GM12878 (cell line): ENCODE data around the gene SPHK1. TPM values are rescaled to one million over a fixed set of nuclear protein-coding genes. Genes with fewer than 3 reads are reported as not detected.

Experiments
- ATAC-seq: fragments of 200-7000 bp; cut with Tn5 transposase; 3 replicates; pipeline ENCODE4 v1.9.1; 2020; ENCODE audit warnings: mild to moderate bottlenecking, moderate library complexity
- BruUV-seq: library from RNA; stranded (reverse); fragments of 400-500 nt; replicated peaks from 2 replicates; lab custom pipeline; 2021; lab: Mats Ljungman, UMichigan
- CTCF ChIA-PET: fragments of 300-600 bp; sonication (Branson Sonifier 250); formaldehyde crosslinking; extraction: SDS; loops from one replicate; lab custom pipeline; 2021; ENCODE audit warnings: inconsistent platforms; lab: Yijun Ruan, JAX
- POLR2A ChIA-PET: fragments of 350-600 bp; formaldehyde crosslinking; extraction: SDS; loops from one replicate; lab custom pipeline; 2021; ENCODE audit warnings: inconsistent platforms; lab: Charles Lee
- RAD21 ChIA-PET: fragments of 300-600 bp; sonication (Branson Sonifier 250); formaldehyde crosslinking; loops from one replicate; lab custom pipeline; 2023; ENCODE audit warnings: antibody characterized with exemption; ENCODE audit not compliant: unreplicated experiment; lab: Charles Lee
- SMC1A ChIA-PET: fragments of 300-600 bp; sonication (Branson Sonifier 250); formaldehyde crosslinking; loops from one replicate; lab custom pipeline; 2023; ENCODE audit not compliant: unreplicated experiment, uncharacterized antibody; lab: Charles Lee
- DNase-seq: peaks from one replicate; pipeline ENCODE4 v3.0.0-alpha.2; 2011; ENCODE audit warnings: low read depth, low spot score
- FAIRE-seq: peaks from 3 replicates; lab custom pipeline; 2011; peaks lifted over from hg19 to GRCh38; lab: Jason Lieb, UNC
- H2AFZ ChIP-seq: 2 replicates; pipeline ENCODE4 v1.6.0; 2011; ENCODE audit warnings: low read depth, low read length, control low read depth; ENCODE audit not compliant: control insufficient read depth
- H3K27ac ChIP-seq: 2 replicates; pipeline ENCODE4 v1.5.1; 2011; ENCODE audit warnings: control low read depth; ENCODE audit not compliant: control insufficient read depth, insufficient read depth
- H3K27me3 ChIP-seq, 2 experiments: replicated peaks in 1 of 2; 2 replicates each; pipeline versions ENCODE4 v1.6.0 to v1.6.1; 2011; ENCODE audit warnings: low read length in 1 of 2; ENCODE audit not compliant: control insufficient read depth in 2 of 2, insufficient read depth in 2 of 2
- H3K36me3 ChIP-seq, 2 experiments: 2 replicates each; pipeline ENCODE4 v1.5.1; 2011; ENCODE audit warnings: low read length in 1 of 2; ENCODE audit not compliant: control insufficient read depth in 2 of 2, insufficient read depth in 2 of 2
- H3K4me1 ChIP-seq: 2 replicates; pipeline ENCODE4 v1.6.1; 2011; ENCODE audit warnings: mild to moderate bottlenecking, low read length, moderate library complexity, mixed read lengths; ENCODE audit not compliant: control insufficient read depth, insufficient read depth
- H3K4me2 ChIP-seq: 2 replicates; pipeline ENCODE4 v1.6.0; 2011; ENCODE audit warnings: control low read depth; ENCODE audit not compliant: control insufficient read depth, insufficient read depth
- H3K4me3 ChIP-seq: fragments of 200-600 bp; sonication (generic); 2 replicates; pipeline ENCODE4 v1.5.1; 2016
- H3K79me2 ChIP-seq: 2 replicates; pipeline ENCODE4 v1.6.0; 2011; ENCODE audit warnings: low read length; ENCODE audit not compliant: control insufficient read depth, insufficient read depth
- H3K9ac ChIP-seq: 2 replicates; pipeline ENCODE4 v1.8.0; 2011; ENCODE audit warnings: low read length, control low read depth, mixed read lengths; ENCODE audit not compliant: control insufficient read depth, insufficient read depth
- H3K9me3 ChIP-seq: replicated peaks from 3 replicates; pipeline ENCODE4 v1.5.1; 2011; ENCODE audit warnings: mild to moderate bottlenecking, low read length; ENCODE audit not compliant: control insufficient read depth, insufficient read depth
- H4K20me1 ChIP-seq: 2 replicates; pipeline ENCODE4 v1.6.0; 2011; ENCODE audit not compliant: control insufficient read depth, insufficient read depth
- CEBPB ChIP-seq, 2 experiments: fragments of 150-350 bp in 1 of 2; IDR thresholded peaks; 2 replicates each; pipeline ENCODE4 v1.6.1; 2012 to 2014; ENCODE audit warnings: low read depth in 2 of 2, low read length in 2 of 2, borderline replicate concordance in 1 of 2, inconsistent platforms in 1 of 2
- JUND ChIP-seq: IDR thresholded peaks from 2 replicates; pipeline ENCODE4 v1.6.1; 2012; ENCODE audit warnings: low read depth, mild to moderate bottlenecking, low read length, improper control_type of control experiment, moderate library complexity
- MAX ChIP-seq: IDR thresholded peaks from 2 replicates; pipeline ENCODE4 v1.6.1; 2012; ENCODE audit warnings: low read depth, low read length, improper control_type of control experiment
- NFYA ChIP-seq: IDR thresholded peaks from 2 replicates; pipeline ENCODE4 v1.6.1; 2011; ENCODE audit warnings: low read depth, mild to moderate bottlenecking, low read length, improper control_type of control experiment, borderline replicate concordance
- PML ChIP-seq: IDR thresholded peaks from 2 replicates; pipeline ENCODE4 v1.6.1; 2012; ENCODE audit warnings: low read length, inconsistent platforms
- RELB ChIP-seq: fragments of 450-650 bp; IDR thresholded peaks from 2 replicates; pipeline ENCODE4 v1.6.1; 2017; ENCODE audit warnings: low read depth, mild to moderate bottlenecking, moderate library complexity
- TCF12 ChIP-seq: IDR thresholded peaks from 2 replicates; pipeline ENCODE4 v1.6.1; 2011; ENCODE audit warnings: low read depth, mild to moderate bottlenecking, low read length
- USF2 ChIP-seq: IDR thresholded peaks from 2 replicates; pipeline ENCODE4 v1.6.1; 2011; ENCODE audit warnings: low read depth, low read length, improper control_type of control experiment, borderline replicate concordance
- WGBS: methylation state at CpG from one replicate; pipeline ENCODE4 v1.1.6; 2016; ENCODE audit warnings: low lambda C conversion rate; ENCODE audit not compliant: insufficient replicate concordance, insufficient coverage; ENCODE audit errors: missing lambda C conversion rate; 5-methylcytosine and 5-hydroxymethylcytosine counted together
- in situ Hi-C: fragments of 300-500 bp; cut with MboI; formaldehyde crosslinking; loops from 9 replicates; pipeline ENCODE4 v1.14.3; 2018; ENCODE audit warnings: mixed read lengths
- intact Hi-C: fragments of 100-400 bp; cut with micrococcal nuclease; formaldehyde crosslinking; loops from one replicate; pipeline ENCODE4 v1.14.2; 2022; ENCODE audit not compliant: unreplicated experiment
- polyA plus RNA-seq, 11 experiments: library from polyadenylated mRNA; depleted of rRNA in 4 of 11; unstranded in 6 of 11; stranded (reverse) in 5 of 11; fragments of >200 nt; fragmentation: Nextera tagmentation in 4 of 11; fragmentation: Illumina TruSeq in 1 of 11; extraction: Ambion mirVana in 4 of 11; extraction: Trizol in 1 of 11; gene quantifications; 1 replicate in 1 of 11; 2 replicates in 10 of 11; pipeline versions ENCODE4 v1.2.1 to v1.2.3, GENCODE V29; 2011 to 2016; ENCODE audit warnings: inconsistent platforms in 2 of 11, missing spikeins in 2 of 11, low read depth in 1 of 11
- total RNA-seq, 4 experiments: library from RNA; depleted of rRNA in 3 of 4; stranded (reverse); fragments of >200 nt in 3 of 4; fragmentation: Illumina TruSeq in 1 of 4; extraction: Trizol in 1 of 4; gene quantifications; 2 replicates each; pipeline versions ENCODE4 v1.2.1 to v1.2.3, GENCODE V29; 2013 to 2021

Gene SPHK1
- total and polyA plus RNA-seq, 10 of the 15 experiments (the other 5 are each of a cell fraction or from before 2014, with no cell fraction given), result 0.09 to 1.1 (median 0.36) TPM; not detected in 2

GRCh38 chr17:76378548-76379274, 5.7 kb upstream of the SPHK1 start:
- TF ChIP-seq USF2 (no peak), RELB (no peak), PML (no peak), MAX (no peak), JUND (no peak), TCF12 (no peak), CEBPB (IDR thresholded peaks at IDR 0.05; ENCODE audit: borderline replicate concordance in 1 of 2, low read depth in 2 of 2, low read length in 2 of 2) (no peak), NFYA (no peak)
- in situ Hi-C loops, result no loop called here
- intact Hi-C loops, result no loop called here
- Histone ChIP-seq H3K79me2 (no peaks in the 10 kb centered on the region), H3K36me3 (no peaks in the 10 kb centered on the region), H3K27me3 (peaks cover 0 to 2% of the 10 kb centered on the region in 2 experiments; a peak in 2 of 4 replicates), H3K9ac (no peak overlapping the region), H3K27ac (no peak overlapping the region), H3K4me1 (peaks cover 6% of the 10 kb centered on the region), H4K20me1 (no peaks in the 10 kb centered on the region), H2AFZ (no peak overlapping the region), H3K9me3 (no peaks in the 10 kb centered on the region), H3K4me2 (no peak overlapping the region), H3K4me3 (no peak overlapping the region)
- no peak for DNase-seq
- no peak for FAIRE-seq
- no peak for ATAC-seq
- ChIA-PET POLR2A (interaction anchor here (0.6 kb wide), 1 partner anchor 582 kb away, joined by 3 read pairs; no protein-coding TSS in a partner anchor), SMC1A (no interaction called here), CTCF (no interaction called here), RAD21 (no interaction called here)
- WGBS, result 48% methylated on average over 5 of the region's 5 CpGs
- BruUV-seq, result no TSS peak
